GM15510 (cell line): ENCODE results near the gene RBFA.

Experiments used
- POLR2A ChIP-seq: IDR thresholded peaks from 3 replicates; pipeline ENCODE4 v1.6.1; 2011; ENCODE audit warnings: borderline replicate concordance; ENCODE audit not compliant: insufficient read length; ENCODE audit errors: extremely low read depth

RBFA gene

GRCh38 chr18:80034068-80034851 is at the start of gene RBFA:
Gene RBFA, plus strand, starts transcription at chr18:80034434. Its CDS starts 62 bp downstream, at chr18:80034496.
- TF ChIP-seq POLR2A: peak; percentile 93

GRCh38 chr18:79985172-79985571 is 49.1 kb upstream of the RBFA start:
- TF ChIP-seq POLR2A: no peak

GRCh38 chr18:79986726-79987125 is 47.5 kb upstream of the RBFA start:
- TF ChIP-seq POLR2A: no peak

GRCh38 chr18:79987566-79987965 is 46.7 kb upstream of the RBFA start:
- no peak for TF ChIP-seq POLR2A

GRCh38 chr18:79988071-79988450 is 46.2 kb upstream of the RBFA start:
- no peak for TF ChIP-seq POLR2A

- TF ChIP-seq POLR2A: peak; percentile 96
Observed at GRCh38 chr18:79988451-79989194, 45.6 kb upstream of the RBFA start, which contains the start of gene TXNL4A. Gene TXNL4A, minus strand, starts transcription at chr18:79988563. Its CDS starts 171 bp downstream, at chr18:79988392.

DNA sequence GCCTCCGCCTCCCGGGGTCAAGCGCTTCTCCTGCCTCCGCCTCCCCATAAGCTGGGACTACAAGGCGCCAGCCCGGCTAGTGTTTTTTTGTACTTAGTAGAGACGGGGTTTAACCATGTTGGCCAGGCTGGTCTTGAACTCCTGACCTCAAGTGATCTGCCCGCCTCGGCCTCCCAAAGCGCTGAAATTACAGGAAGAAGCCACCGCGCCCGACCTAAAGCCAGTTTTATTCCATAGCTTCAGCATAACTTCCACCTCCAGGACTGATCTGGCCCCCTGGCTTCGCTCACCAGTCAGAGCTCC is 45.1 kb upstream of the RBFA start:
- no peak for TF ChIP-seq POLR2A

GRCh38 chr18:79991494-79991893 is 42.7 kb upstream of the RBFA start:
- TF ChIP-seq POLR2A: no peak

- no peak for TF ChIP-seq POLR2A
Observed at GRCh38 chr18:80000877-80001276, 33.4 kb upstream of the RBFA start.

GRCh38 chr18:80002468-80002867 is 31.8 kb upstream of the RBFA start:
- TF ChIP-seq POLR2A: no peak

GRCh38 chr18:80004600-80005342 is 29.5 kb upstream of the RBFA start:
- no peak for TF ChIP-seq POLR2A

- no peak for TF ChIP-seq POLR2A
Observed at GRCh38 chr18:80006724-80007123, 27.5 kb upstream of the RBFA start.

- TF ChIP-seq POLR2A: no peak
Observed at GRCh38 chr18:80009661-80010550, 24.3 kb upstream of the RBFA start.

DNA sequence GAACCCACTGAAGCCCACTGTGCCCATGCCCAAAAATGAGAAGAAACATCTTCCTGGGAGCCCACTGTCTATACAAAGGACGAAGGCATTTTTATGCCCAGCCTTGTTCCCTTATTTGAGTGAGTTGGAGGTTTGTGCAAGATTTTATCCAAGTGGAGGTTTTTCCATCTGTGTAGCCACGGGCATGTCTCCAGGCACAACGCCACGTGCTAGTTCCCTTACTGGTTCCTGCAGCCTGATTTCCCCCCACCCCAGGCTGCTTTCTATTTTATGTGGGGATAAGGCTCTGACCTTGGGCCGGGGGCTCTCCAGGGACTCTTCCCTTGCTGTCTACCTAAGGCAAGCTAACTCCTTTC is 23.7 kb upstream of the RBFA start:
- no peak for TF ChIP-seq POLR2A
